NK-92 (cell line): ENCODE results near the gene PTPRC.
"Not testable (repeated sequence)": the region's sequence is repeated elsewhere in the genome, so short reads cannot be mapped to it uniquely, and the experiment has no call there.

Source experiments
- DNase-seq: peaks from one replicate; lab custom pipeline; 2025; ENCODE audit not compliant: unreplicated experiment; lab: John Stamatoyannopoulos, UW

The PTPRC gene

GRCh38 chr1:198638894-198639635 lies at the start of gene PTPRC:
TSS of gene PTPRC (plus strand) at chr1:198639040. CDS start at chr1:198639269, 229 bp downstream.
- no peak for DNase-seq

GRCh38 chr1:198590454-198590853 lies 48.4 kb upstream of the PTPRC start:
- DNase-seq: no peak

GRCh38 chr1:198595765-198596164 lies 43.1 kb upstream of the PTPRC start:
- no peak for DNase-seq

- DNase-seq: no peak
Measured at GRCh38 chr1:198597690-198598430, 41.0 kb upstream of the PTPRC start.

- DNase-seq: no peak
Measured at GRCh38 chr1:198598796-198599321, 40.0 kb upstream of the PTPRC start.

- no peak for DNase-seq
Measured at GRCh38 chr1:198599749-198600148, 39.1 kb upstream of the PTPRC start.

GRCh38 chr1:198600906-198601305 lies 37.9 kb upstream of the PTPRC start:
- no peak for DNase-seq

- DNase-seq: not testable (repeated sequence)
Measured at GRCh38 chr1:198601310-198601709, 37.5 kb upstream of the PTPRC start.

- no peak for DNase-seq
Measured at GRCh38 chr1:198601936-198602889, 36.6 kb upstream of the PTPRC start.

- no peak for DNase-seq
Measured at GRCh38 chr1:198604975-198605374, 33.9 kb upstream of the PTPRC start.

GRCh38 chr1:198605406-198605805 lies 33.4 kb upstream of the PTPRC start:
- no peak for DNase-seq

GRCh38 chr1:198606020-198606438 lies 32.8 kb upstream of the PTPRC start:
- no peak for DNase-seq

- DNase-seq: no peak
Measured at GRCh38 chr1:198607714-198608113, 31.1 kb upstream of the PTPRC start.

GRCh38 chr1:198610362-198610761 lies 28.5 kb upstream of the PTPRC start:
- no peak for DNase-seq

GRCh38 chr1:198611219-198611618 lies 27.6 kb upstream of the PTPRC start:
- no peak for DNase-seq

- DNase-seq: no peak
Measured at GRCh38 chr1:198612471-198613260, 26.2 kb upstream of the PTPRC start.

GRCh38 chr1:198617406-198617805 lies 21.4 kb upstream of the PTPRC start:
- DNase-seq: no peak

GRCh38 chr1:198619375-198620140 lies 19.3 kb upstream of the PTPRC start:
- no peak for DNase-seq

- no peak for DNase-seq
Measured at GRCh38 chr1:198620218-198620617, 18.6 kb upstream of the PTPRC start.
